Astrocyte (in vitro differentiated cells and primary cell): ENCODE results near the gene CRNKL1. TPM values are rescaled to one million over a fixed set of nuclear protein-coding genes. Genes with fewer than 3 reads are reported as not detected.
A peak's percentile ranks its signal among the peaks of the same experiment; 100 is the strongest.

Experiments
- DNase-seq: peaks from one replicate; pipeline ENCODE4 v3.0.0-alpha.2; 2010; ENCODE audit warnings: low read depth
- FAIRE-seq: peaks from 2 replicates; lab custom pipeline; 2011; peaks lifted over from hg19 to GRCh38; lab: Jason Lieb, UNC
- H2AFZ ChIP-seq: 2 replicates; pipeline ENCODE4 v1.6.0; 2012; ENCODE audit warnings: low read depth, low read length, inconsistent platforms
- H3K27ac ChIP-seq: 2 replicates; pipeline ENCODE4 v1.5.1; 2011; ENCODE audit warnings: low read depth, low read length, inconsistent platforms
- H3K27me3 ChIP-seq: 2 replicates; pipeline ENCODE4 v1.6.0; 2011; ENCODE audit warnings: low read length, inconsistent platforms; ENCODE audit not compliant: insufficient read depth
- H3K36me3 ChIP-seq: 2 replicates; pipeline ENCODE4 v1.5.1; 2011; ENCODE audit warnings: low read length, inconsistent platforms; ENCODE audit not compliant: insufficient read depth
- H3K4me1 ChIP-seq: 2 replicates; pipeline ENCODE4 v1.5.1; 2011; ENCODE audit warnings: low read length, inconsistent platforms; ENCODE audit not compliant: insufficient read depth
- H3K4me2 ChIP-seq: 2 replicates; pipeline ENCODE4 v1.6.0; 2012; ENCODE audit warnings: low read length, inconsistent platforms
- H3K4me3 ChIP-seq: 2 replicates; pipeline ENCODE4 v1.5.1; 2011; ENCODE audit warnings: low read depth, mild to moderate bottlenecking, low read length, inconsistent platforms; ENCODE audit not compliant: insufficient read depth
- H3K79me2 ChIP-seq: 2 replicates; pipeline ENCODE4 v1.6.0; 2012; ENCODE audit warnings: mild to moderate bottlenecking, low read length, inconsistent platforms; ENCODE audit not compliant: insufficient read depth
- H3K9ac ChIP-seq: 2 replicates; pipeline ENCODE4 v1.6.0; 2012; ENCODE audit warnings: mild to moderate bottlenecking, low read length, inconsistent platforms
- H3K9me3 ChIP-seq: 2 replicates; pipeline ENCODE4 v1.5.1; 2012; ENCODE audit warnings: low read depth, mild to moderate bottlenecking, low read length, inconsistent platforms; ENCODE audit not compliant: insufficient read depth
- H4K20me1 ChIP-seq: 2 replicates; pipeline ENCODE4 v1.6.0; 2012; ENCODE audit warnings: low read length, inconsistent platforms; ENCODE audit not compliant: insufficient read depth
- H3K27ac Mint-ChIP-seq: one replicate; pipeline ENCODE4 v1.8.0; 2021; ENCODE audit warnings: mild to moderate bottlenecking, mixed read lengths; ENCODE audit not compliant: unreplicated experiment
- H3K27me3 Mint-ChIP-seq: one replicate; pipeline ENCODE4 v1.8.0; 2021; ENCODE audit warnings: low read depth, mixed read lengths; ENCODE audit not compliant: unreplicated experiment
- H3K36me3 Mint-ChIP-seq: one replicate; pipeline ENCODE4 v1.8.0; 2021; ENCODE audit warnings: low read depth, mixed read lengths; ENCODE audit not compliant: unreplicated experiment
- H3K4me1 Mint-ChIP-seq: one replicate; pipeline ENCODE4 v1.8.0; 2021; ENCODE audit warnings: low read depth, mixed read lengths; ENCODE audit not compliant: unreplicated experiment
- H3K4me3 Mint-ChIP-seq: one replicate; pipeline ENCODE4 v1.8.0; 2021; ENCODE audit warnings: mild to moderate bottlenecking, moderate library complexity, mixed read lengths; ENCODE audit not compliant: unreplicated experiment
- H3K9me3 Mint-ChIP-seq: one replicate; pipeline ENCODE4 v1.8.0; 2021; ENCODE audit warnings: mild to moderate bottlenecking, mixed read lengths; ENCODE audit not compliant: unreplicated experiment
- EZH2 ChIP-seq: IDR thresholded peaks from 2 replicates; pipeline ENCODE4 v1.6.1; 2012; ENCODE audit warnings: mild to moderate bottlenecking, low read length, inconsistent platforms; ENCODE audit not compliant: insufficient read depth
- total RNA-seq: library from RNA; stranded (reverse); gene quantifications from 2 replicates; pipeline ENCODE4 v1.2.1, GENCODE V29; 2021
- TF ChIP-seq, protein P1 (sequence below): IDR thresholded peaks from 2 replicates; pipeline ENCODE4 v1.5.1; 2011; ENCODE audit warnings: low read depth, mild to moderate bottlenecking, inconsistent platforms, low read length, moderate library complexity; ENCODE audit not compliant: insufficient read depth

CRNKL1 gene
- total RNA-seq, 1 donor from 2014 or later, result 20.2 TPM

DNA sequence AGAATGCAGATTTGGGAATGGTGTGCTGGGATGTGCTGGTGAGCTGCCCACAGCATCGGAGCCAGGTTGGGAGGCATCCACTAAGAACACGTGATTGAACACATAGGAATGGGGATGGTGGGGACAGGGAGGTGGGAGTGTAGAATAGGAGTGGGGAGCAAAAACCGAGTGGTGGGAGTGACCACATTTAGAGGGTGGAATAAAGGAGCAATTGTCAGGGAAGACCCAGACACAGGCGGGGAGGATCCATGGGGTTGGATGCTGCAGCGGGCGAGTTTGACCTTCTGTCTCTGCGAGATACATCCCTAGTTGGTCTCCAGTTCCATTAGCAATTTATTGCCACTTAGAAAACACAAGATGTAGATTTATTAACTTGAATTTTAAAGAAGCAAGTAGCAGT lies 30.4 kb downstream of the CRNKL1 start:
- no peak for DNase-seq
- Histone ChIP-seq H2AFZ (no peak overlapping the region), H3K9me3 (no peaks in the 10 kb centered on the region), H3K27me3 (no peaks in the 10 kb centered on the region), H3K4me1 (peaks cover 13% of the 10 kb centered on the region), H3K4me3 (no peak overlapping the region), H3K4me2 (no peak overlapping the region), H3K79me2 (peaks cover 98% of the 10 kb centered on the region), H3K9ac (no peak overlapping the region), H3K27ac (no peak overlapping the region), H4K20me1 (peaks cover 78% of the 10 kb centered on the region), H3K36me3 (peaks cover 8% of the 10 kb centered on the region)
- H3K27ac Mint-ChIP-seq, result peak overlapping the region; percentile 8
- H3K4me3 Mint-ChIP-seq, result peak overlapping the region; percentile 17
- no peak for FAIRE-seq
- H3K36me3 Mint-ChIP-seq, result peaks cover 12% of the 10 kb centered on the region
- TF ChIP-seq EZH2, result no peak
- TF ChIP-seq, protein P1, sequence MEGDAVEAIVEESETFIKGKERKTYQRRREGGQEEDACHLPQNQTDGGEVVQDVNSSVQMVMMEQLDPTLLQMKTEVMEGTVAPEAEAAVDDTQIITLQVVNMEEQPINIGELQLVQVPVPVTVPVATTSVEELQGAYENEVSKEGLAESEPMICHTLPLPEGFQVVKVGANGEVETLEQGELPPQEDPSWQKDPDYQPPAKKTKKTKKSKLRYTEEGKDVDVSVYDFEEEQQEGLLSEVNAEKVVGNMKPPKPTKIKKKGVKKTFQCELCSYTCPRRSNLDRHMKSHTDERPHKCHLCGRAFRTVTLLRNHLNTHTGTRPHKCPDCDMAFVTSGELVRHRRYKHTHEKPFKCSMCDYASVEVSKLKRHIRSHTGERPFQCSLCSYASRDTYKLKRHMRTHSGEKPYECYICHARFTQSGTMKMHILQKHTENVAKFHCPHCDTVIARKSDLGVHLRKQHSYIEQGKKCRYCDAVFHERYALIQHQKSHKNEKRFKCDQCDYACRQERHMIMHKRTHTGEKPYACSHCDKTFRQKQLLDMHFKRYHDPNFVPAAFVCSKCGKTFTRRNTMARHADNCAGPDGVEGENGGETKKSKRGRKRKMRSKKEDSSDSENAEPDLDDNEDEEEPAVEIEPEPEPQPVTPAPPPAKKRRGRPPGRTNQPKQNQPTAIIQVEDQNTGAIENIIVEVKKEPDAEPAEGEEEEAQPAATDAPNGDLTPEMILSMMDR, result no peak
- peaks cover 42% of the 10 kb centered on the region for H3K4me1 Mint-ChIP-seq
- no peaks in the 10 kb centered on the region for H3K9me3 Mint-ChIP-seq
- H3K27me3 Mint-ChIP-seq, result no peaks in the 10 kb centered on the region

DNA sequence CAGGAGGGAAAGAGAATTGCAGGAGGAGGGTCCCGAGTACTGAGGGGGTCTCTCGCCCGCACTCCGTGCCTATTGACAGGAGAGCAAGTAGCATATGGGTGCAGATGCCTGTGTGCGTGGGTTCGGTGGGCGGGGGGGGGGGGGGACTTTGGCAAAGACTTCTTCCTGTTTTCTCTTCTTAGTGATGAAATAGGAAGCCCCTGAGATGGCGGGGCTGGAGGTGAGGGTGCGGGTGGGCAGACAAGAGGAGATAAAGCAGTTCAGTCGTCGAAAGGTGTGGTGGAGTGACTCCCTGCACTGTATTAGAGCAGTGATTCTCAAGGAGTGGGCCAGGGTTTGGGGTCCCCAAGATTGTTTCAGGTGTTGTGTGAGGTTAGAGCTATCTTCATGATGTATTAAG lies 31.4 kb downstream of the CRNKL1 start:
- H3K27ac ChIP-seq, result no peak overlapping the region
- Mint-ChIP-seq H3K27ac (no peak overlapping the region), H3K36me3 (peaks cover 10% of the 10 kb centered on the region), H3K27me3 (no peaks in the 10 kb centered on the region), H3K4me3 (peak overlapping the region; percentile 30), H3K4me1 (peaks cover 42% of the 10 kb centered on the region), H3K9me3 (no peaks in the 10 kb centered on the region)
- no peak overlapping the region for H3K4me2 ChIP-seq
- no peak overlapping the region for H3K4me3 ChIP-seq
- H3K9ac ChIP-seq, result no peak overlapping the region
- H3K36me3 ChIP-seq, result peaks cover 6% of the 10 kb centered on the region
- no peaks in the 10 kb centered on the region for H3K27me3 ChIP-seq
- H4K20me1 ChIP-seq, result peaks cover 75% of the 10 kb centered on the region
- no peak for TF ChIP-seq EZH2
- TF ChIP-seq, protein P1, result no peak
- no peak overlapping the region for H2AFZ ChIP-seq
- DNase-seq (no peak), FAIRE-seq (no peak)
- H3K4me1 ChIP-seq, result peaks cover 13% of the 10 kb centered on the region
- peaks cover 89% of the 10 kb centered on the region for H3K79me2 ChIP-seq
- no peaks in the 10 kb centered on the region for H3K9me3 ChIP-seq

DNA sequence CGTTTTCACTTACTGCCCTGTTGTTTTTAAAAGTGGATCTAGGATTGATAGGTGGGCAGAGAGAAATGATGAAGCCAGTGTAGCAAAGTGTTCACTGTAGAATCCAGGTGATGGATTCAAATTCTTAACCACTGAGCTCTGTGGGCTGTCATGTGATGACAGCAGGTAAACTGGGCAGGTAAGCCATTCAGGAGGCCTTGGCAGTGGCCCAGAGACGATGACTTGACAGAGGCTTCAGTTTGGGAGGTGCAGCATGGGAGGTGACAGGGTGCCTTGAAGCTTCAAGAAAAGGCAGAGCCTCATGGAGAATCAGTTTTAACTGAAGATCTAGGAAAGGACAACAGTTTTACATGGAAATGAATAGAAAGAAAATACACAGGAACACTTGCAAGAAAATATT lies 33.1 kb downstream of the CRNKL1 start:
- FAIRE-seq (no peak), DNase-seq (no peak)
- peaks cover 7% of the 10 kb centered on the region for H3K4me1 ChIP-seq
- no peaks in the 10 kb centered on the region for H3K27me3 Mint-ChIP-seq
- H3K27me3 ChIP-seq, result no peaks in the 10 kb centered on the region
- H3K4me3 ChIP-seq, result no peak overlapping the region
- H3K36me3 ChIP-seq, result peaks cover 6% of the 10 kb centered on the region
- TF ChIP-seq, protein P1, result no peak
- TF ChIP-seq EZH2, result no peak
- peaks cover 27% of the 10 kb centered on the region for H3K4me1 Mint-ChIP-seq
- no peak overlapping the region for H2AFZ ChIP-seq
- no peaks in the 10 kb centered on the region for H3K9me3 Mint-ChIP-seq
- H3K79me2 ChIP-seq, result peaks cover 72% of the 10 kb centered on the region
- peaks cover 61% of the 10 kb centered on the region for H4K20me1 ChIP-seq
- H3K36me3 Mint-ChIP-seq, result peaks cover 10% of the 10 kb centered on the region
- H3K27ac ChIP-seq, result no peak overlapping the region
- peak overlapping the region; percentile 99 for H3K4me2 ChIP-seq
- peak overlapping the region; percentile 85 for H3K4me3 Mint-ChIP-seq
- no peaks in the 10 kb centered on the region for H3K9me3 ChIP-seq
- H3K27ac Mint-ChIP-seq, result no peak overlapping the region
- H3K9ac ChIP-seq, result no peak overlapping the region
